ENCODE data around the gene COL1A1.

COL1A1 gene

GRCh38 chr17:50201276-50201854, at the start of gene COL1A1:
Gene COL1A1 (minus strand): TSS chr17:50201631. CDS start chr17:50201513, 118 bp downstream.
- no peak for DNase-seq

- DNase-seq, result no peak
Measured at GRCh38 chr17:50248255-50248654, 46.8 kb upstream of the COL1A1 start.

GRCh38 chr17:50244771-50245170, 43.3 kb upstream of the COL1A1 start:
- no peak for DNase-seq

GRCh38 chr17:50241431-50241830, 40.0 kb upstream of the COL1A1 start:
- no peak for DNase-seq

- DNase-seq, result no peak
Measured at GRCh38 chr17:50240851-50241250, 39.4 kb upstream of the COL1A1 start.

GRCh38 chr17:50239937-50240336, 38.5 kb upstream of the COL1A1 start:
- no peak for DNase-seq

GRCh38 chr17:50238601-50239280, 37.3 kb upstream of the COL1A1 start:
- no peak for DNase-seq

- DNase-seq, result no peak
Measured at GRCh38 chr17:50237901-50238300, 36.5 kb upstream of the COL1A1 start.

GRCh38 chr17:50234581-50234980, 33.1 kb upstream of the COL1A1 start:
- DNase-seq, result no peak

- DNase-seq, result no peak
Measured at GRCh38 chr17:50225701-50226240, 24.3 kb upstream of the COL1A1 start.

GRCh38 chr17:50222922-50223321, 21.5 kb upstream of the COL1A1 start:
- DNase-seq, result no peak

GRCh38 chr17:50221864-50222545, 20.6 kb upstream of the COL1A1 start:
- DNase-seq, result no peak

GRCh38 chr17:50221266-50221863, 19.9 kb upstream of the COL1A1 start:
- DNase-seq, result no peak

- no peak for DNase-seq
Measured at GRCh38 chr17:50220811-50221210, 19.4 kb upstream of the COL1A1 start.

- DNase-seq, result no peak
Measured at GRCh38 chr17:50219939-50220465, 18.6 kb upstream of the COL1A1 start.

- DNase-seq, result no peak
Measured at GRCh38 chr17:50219342-50219741, 17.9 kb upstream of the COL1A1 start.

- DNase-seq, result no peak
Measured at GRCh38 chr17:50218771-50219315, 17.4 kb upstream of the COL1A1 start.

GRCh38 chr17:50218071-50218759, 16.8 kb upstream of the COL1A1 start:
- no peak for DNase-seq

- DNase-seq, result no peak
Measured at GRCh38 chr17:50217591-50217990, 16.2 kb upstream of the COL1A1 start.

GRCh38 chr17:50214976-50215760, 13.7 kb upstream of the COL1A1 start:
- DNase-seq, result no peak

All from NCI-H2081 (cell line).